ENCODE measurements around the gene RYK. TPM values are rescaled to one million over a fixed set of nuclear protein-coding genes. Genes with fewer than 3 reads are reported as not detected.

The RYK gene
- total RNA-seq, 1 donor from 2014 or later: 85.0 TPM

DNA sequence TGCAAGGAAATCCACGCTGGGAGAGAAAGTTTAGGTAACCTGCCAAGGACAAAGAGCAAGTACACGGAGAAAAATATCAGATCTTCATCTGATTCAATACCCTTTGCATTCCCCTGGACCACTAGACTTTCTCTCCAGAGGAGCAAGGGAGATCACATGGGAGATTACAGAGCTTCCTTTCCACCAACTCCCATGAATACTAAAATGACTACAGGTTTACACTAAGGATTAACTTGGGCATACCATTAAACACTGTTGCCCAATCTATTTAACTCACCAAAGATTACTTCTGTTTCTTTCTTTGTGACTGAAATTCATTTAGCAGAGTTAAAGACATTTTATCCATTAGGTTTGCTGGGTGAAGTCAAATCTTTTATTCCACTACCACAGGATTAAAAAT, 71.2 kb downstream of the RYK start:
- no peak for FAIRE-seq
- Histone ChIP-seq H3K36me3 (ENCODE audit: control insufficient read depth, insufficient read depth, low read length) (no peaks in the 10 kb centered on the region), H3K27me3 (ENCODE audit: control insufficient read depth, insufficient read depth, low read length) (no peaks in the 10 kb centered on the region), H3K4me3 (ENCODE audit: low read depth, low read length) (no peak overlapping the region)
- no peak for DNase-seq (ENCODE audit: low read depth)
- TF ChIP-seq, protein P1, sequence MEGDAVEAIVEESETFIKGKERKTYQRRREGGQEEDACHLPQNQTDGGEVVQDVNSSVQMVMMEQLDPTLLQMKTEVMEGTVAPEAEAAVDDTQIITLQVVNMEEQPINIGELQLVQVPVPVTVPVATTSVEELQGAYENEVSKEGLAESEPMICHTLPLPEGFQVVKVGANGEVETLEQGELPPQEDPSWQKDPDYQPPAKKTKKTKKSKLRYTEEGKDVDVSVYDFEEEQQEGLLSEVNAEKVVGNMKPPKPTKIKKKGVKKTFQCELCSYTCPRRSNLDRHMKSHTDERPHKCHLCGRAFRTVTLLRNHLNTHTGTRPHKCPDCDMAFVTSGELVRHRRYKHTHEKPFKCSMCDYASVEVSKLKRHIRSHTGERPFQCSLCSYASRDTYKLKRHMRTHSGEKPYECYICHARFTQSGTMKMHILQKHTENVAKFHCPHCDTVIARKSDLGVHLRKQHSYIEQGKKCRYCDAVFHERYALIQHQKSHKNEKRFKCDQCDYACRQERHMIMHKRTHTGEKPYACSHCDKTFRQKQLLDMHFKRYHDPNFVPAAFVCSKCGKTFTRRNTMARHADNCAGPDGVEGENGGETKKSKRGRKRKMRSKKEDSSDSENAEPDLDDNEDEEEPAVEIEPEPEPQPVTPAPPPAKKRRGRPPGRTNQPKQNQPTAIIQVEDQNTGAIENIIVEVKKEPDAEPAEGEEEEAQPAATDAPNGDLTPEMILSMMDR (IDR thresholded peaks at IDR 0.05; ENCODE audit: insufficient read depth, low read length, severe bottlenecking): no peak

DNA sequence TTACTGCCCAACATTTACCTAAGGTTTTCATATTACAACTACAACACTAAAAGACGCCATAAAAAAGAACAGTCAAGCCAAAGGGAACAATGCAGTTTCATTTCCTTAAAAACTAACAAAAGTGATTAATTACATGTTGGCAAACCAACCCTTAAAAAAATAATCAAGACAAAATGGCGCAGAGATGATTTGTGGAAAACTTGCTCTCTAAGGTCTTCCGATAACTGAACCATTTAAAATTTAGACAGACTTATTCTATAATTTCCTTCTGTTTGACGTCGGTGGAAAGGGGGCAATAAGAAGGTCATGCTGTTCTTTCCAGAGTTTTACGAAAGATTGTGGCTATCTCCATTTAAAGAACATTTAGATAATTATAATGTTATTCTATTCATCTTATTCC, 87.6 kb downstream of the RYK start:
- TF ChIP-seq, protein P1 (IDR thresholded peaks at IDR 0.05; ENCODE audit: insufficient read depth, low read length, severe bottlenecking): no peak
- Histone ChIP-seq H3K36me3 (ENCODE audit: control insufficient read depth, insufficient read depth, low read length) (peaks cover 11% of the 10 kb centered on the region), H3K4me3 (ENCODE audit: low read depth, low read length) (no peak overlapping the region), H3K27me3 (ENCODE audit: control insufficient read depth, insufficient read depth, low read length) (no peaks in the 10 kb centered on the region)
- DNase-seq (ENCODE audit: low read depth) (no peak), FAIRE-seq (no peak)

DNA sequence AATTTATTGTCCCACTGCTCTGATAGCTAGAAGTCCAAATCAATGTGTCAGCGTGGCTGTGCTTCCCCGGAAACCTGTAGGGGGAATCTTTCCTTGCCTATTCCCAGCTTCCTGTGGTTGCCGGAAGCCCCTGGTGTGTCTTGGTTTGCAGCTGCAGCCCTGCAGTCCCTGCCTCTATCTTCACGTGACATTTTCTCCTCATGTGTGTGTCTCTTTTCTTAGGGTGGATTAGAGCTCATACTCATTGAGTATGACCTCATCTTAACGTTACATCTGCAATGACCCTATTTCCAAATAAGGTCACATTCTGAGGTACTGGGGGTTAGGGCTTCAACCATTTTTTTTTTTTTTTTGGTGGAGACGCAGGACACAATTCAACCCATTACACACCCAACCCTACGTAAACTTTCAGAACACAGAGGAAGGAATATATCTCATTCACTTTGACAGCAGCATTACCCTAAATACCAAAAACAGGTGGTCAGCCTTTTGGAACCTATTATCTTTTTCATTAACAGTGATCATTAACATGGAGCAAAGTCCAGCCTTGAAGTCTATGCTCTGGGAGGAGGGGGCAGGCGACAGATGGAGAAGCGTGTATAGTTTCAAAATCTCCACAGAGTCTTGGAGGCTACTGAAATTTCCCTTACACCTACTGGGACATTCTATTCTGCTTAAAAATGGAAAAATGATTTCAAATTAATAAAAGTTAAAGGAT, 88.6 kb downstream of the RYK start:
- no peak for FAIRE-seq
- no peaks in the 10 kb centered on the region for H3K27me3 ChIP-seq (ENCODE audit: control insufficient read depth, insufficient read depth, low read length)
- no peak overlapping the region for H3K4me3 ChIP-seq (ENCODE audit: low read depth, low read length)
- peaks cover 13% of the 10 kb centered on the region for H3K36me3 ChIP-seq (ENCODE audit: control insufficient read depth, insufficient read depth, low read length)
- DNase-seq (ENCODE audit: low read depth): no peak
- TF ChIP-seq, protein P1 (IDR thresholded peaks at IDR 0.05; ENCODE audit: insufficient read depth, low read length, severe bottlenecking): no peak

DNA sequence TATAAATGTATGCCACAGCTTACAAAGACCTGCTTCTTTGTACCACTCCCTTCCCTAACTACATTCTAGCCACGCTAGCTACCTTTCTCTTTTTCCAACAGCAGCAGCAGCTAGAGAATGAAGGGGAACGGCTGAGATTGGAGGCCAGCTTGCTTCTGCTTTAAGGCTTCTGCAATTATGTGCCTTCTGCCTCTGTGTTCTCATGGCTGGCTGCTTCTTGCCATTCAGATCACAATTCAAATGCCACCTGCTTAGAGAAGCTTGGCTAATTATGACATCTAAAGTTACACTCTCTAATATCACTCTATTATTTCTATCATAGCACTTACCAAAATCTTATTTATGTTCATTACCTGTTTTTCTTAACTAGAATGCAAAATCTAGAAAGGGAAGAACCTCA, 95.2 kb downstream of the RYK start:
- no peak overlapping the region for H3K4me3 ChIP-seq (ENCODE audit: low read depth, low read length)
- DNase-seq (ENCODE audit: low read depth) (no peak), FAIRE-seq (no peak)
- no peaks in the 10 kb centered on the region for H3K27me3 ChIP-seq (ENCODE audit: control insufficient read depth, insufficient read depth, low read length)
- H3K36me3 ChIP-seq (ENCODE audit: control insufficient read depth, insufficient read depth, low read length): peaks cover 12% of the 10 kb centered on the region
- TF ChIP-seq, protein P1 (IDR thresholded peaks at IDR 0.05; ENCODE audit: insufficient read depth, low read length, severe bottlenecking): no peak

DNA sequence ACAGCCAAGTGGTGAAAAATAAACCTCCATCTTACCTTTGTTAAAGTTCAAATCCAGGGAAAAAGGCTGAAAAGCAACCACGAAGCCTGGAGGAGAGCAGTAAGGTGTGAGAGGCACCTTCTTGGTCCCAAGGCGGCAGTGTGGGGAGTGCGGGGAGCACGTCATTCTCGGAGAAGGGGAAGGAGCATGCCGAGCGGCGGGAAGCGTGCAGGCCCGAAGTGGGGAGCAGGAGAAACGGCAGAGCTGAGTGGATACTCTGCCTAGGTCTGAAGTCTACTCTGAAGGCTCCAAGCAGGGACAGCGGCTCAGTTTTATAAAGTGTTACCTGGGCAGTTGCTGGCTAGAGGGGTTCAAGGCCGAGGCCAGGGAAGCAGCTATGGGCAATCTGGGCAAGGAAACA, 96.9 kb downstream of the RYK start:
- TF ChIP-seq, protein P1 (IDR thresholded peaks at IDR 0.05; ENCODE audit: insufficient read depth, low read length, severe bottlenecking): no peak
- Histone ChIP-seq H3K27me3 (ENCODE audit: control insufficient read depth, insufficient read depth, low read length) (no peaks in the 10 kb centered on the region), H3K4me3 (ENCODE audit: low read depth, low read length) (no peak overlapping the region), H3K36me3 (ENCODE audit: control insufficient read depth, insufficient read depth, low read length) (peaks cover 7% of the 10 kb centered on the region)
- DNase-seq (ENCODE audit: low read depth): no peak
- no peak for FAIRE-seq

DNA sequence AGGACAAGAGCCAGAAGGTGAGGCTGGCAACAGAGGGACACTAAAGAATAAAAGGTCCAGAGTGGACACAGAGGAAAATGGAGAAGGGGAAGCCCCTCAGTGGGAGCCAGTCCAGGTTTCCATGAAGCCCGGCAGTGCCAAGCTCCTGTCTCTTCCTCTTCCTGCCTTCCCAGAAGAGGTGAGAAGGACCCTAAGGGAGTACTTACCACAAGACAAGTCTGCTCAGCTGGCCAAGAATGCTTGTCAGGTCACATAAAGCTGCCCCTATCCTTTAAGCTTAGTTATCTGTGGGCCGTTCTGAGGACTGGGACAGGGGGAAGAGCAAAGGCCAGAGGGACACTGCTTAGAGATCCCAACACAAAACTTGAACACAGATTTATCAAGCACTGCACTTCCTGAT, 100.2 kb downstream of the RYK start:
- TF ChIP-seq, protein P1 (IDR thresholded peaks at IDR 0.05; ENCODE audit: insufficient read depth, low read length, severe bottlenecking): no peak
- H3K36me3 ChIP-seq (ENCODE audit: control insufficient read depth, insufficient read depth, low read length): no peaks in the 10 kb centered on the region
- DNase-seq (ENCODE audit: low read depth) (no peak), FAIRE-seq (no peak)
- no peaks in the 10 kb centered on the region for H3K27me3 ChIP-seq (ENCODE audit: control insufficient read depth, insufficient read depth, low read length)
- no peak overlapping the region for H3K4me3 ChIP-seq (ENCODE audit: low read depth, low read length)
